GM18909 (cell line): ENCODE measurements around the gene RRAS.
"Not testable (repeated sequence)": the region's sequence is repeated elsewhere in the genome, so short reads cannot be mapped to it uniquely, and the experiment has no call there.

Experiments used
- ATAC-seq: cut with Tn5 transposase; IDR thresholded peaks from one replicate; pipeline ENCODE4 v1.9.1; 2021; ENCODE audit warnings: mild to moderate bottlenecking; ENCODE audit not compliant: unreplicated experiment, poor library complexity

The RRAS gene

DNA sequence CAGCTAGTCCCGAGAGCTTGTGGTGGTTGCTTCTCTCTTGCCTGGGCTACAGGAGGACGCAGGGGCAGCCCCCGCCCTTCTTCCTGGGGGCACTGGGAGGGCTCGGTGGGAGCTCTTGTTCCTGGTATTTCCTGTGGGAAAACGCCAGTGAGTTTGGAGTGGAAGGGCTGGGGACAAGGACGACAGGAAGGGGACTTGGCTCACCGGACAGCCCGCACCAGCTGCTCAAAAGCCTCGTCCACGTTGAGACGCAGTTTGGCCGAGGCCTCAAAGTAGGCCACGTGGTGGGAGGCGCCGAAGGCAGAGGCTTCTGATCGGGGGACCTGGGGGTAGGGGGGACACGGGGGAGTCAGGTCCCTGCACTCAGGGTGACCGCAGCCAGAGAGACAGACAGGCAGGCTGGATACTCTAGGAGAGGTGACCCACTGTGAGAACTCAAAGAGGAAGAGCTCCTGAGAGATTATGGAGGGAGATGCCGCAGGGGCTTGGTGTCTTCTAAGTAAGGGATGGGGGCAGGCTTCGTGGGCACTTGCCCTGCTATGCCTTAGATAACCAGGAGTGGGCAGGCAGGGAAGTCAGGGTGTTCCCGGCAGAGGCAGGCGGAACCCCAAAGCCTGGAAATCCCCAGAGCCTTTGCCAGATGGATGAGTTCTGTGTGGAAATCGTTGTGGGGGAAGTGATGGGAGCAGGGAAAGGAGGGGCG, 4.3 kb downstream of the RRAS start:
- no peak for ATAC-seq

GRCh38 chr19:49633273-49633672, 6.7 kb downstream of the RRAS start:
- not testable (repeated sequence) for ATAC-seq

- ATAC-seq: no peak
Observed at GRCh38 chr19:49632576-49632975, 7.4 kb downstream of the RRAS start.

- no peak for ATAC-seq
Observed at GRCh38 chr19:49631610-49632192, 8.2 kb downstream of the RRAS start.

GRCh38 chr19:49631014-49631588, 8.8 kb downstream of the RRAS start:
- ATAC-seq: no peak

DNA sequence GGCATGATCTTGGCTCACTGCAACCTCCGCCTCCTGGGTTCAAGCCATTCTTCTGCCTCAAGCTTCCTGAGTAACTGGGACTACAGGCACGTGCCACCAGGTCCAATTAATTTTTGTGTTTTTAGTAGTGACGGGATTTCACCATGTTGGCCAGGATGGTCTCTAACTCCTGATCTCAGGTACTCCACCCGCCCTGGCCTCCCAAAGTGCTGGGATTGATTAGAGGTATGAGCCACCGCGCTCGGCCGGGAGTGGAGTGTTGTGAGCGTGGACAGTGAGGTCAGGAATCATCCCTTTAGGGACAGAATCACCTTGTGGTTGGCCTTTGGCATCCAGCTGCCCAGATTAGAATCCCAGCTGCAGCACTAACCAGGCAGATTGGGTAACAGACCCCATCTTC, 10.3 kb downstream of the RRAS start:
- no peak for ATAC-seq

GRCh38 chr19:49626226-49626625, 13.7 kb downstream of the RRAS start:
- no peak for ATAC-seq

DNA sequence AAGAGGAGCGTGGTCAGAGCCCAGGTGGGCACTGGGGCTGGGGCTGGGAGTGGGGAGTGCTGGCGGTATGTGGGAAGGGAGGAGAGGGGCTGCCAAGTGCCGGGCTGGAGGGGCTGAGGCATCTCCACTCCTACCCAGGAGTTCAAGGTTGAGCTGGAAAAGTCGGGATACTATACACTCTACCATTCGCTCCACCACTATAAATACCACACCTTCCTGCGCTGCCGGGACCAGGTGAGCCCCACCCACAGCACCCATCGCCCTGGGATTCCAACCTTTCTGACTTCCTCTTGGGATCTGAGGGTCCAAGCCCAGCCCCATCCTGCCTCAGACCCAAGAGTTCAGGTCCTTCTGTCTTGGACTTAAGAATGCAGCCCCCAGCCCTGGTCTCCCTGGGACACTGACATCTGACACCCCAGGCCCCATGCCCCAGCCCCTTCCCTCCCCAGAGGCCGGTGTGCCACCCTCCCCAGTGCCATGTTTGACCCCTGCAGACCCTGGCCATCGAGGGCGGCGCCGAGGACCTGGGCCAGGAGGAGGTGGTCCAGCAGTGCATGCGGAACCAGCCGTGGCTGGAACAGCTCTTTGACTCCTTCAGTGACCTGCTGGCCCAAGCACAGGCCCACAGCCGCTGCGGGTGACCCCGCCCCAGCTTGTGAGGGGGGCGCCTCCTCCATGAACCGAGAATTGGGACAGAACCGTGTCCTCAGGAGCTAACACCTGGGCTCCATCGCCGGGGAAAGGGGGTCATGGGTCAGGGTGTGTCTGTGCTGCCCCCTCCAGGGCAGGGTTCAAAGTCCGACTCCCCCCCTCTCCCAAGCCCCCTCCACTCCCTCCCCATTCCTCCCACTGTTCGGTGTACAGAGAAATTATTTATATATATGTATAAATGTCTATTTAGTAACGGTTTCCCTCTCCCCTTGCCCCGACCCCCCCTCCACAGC, 14.7 kb downstream of the RRAS start:
- no peak for ATAC-seq

GRCh38 chr19:49617860-49618259, 22.1 kb downstream of the RRAS start:
- not testable (repeated sequence) for ATAC-seq

DNA sequence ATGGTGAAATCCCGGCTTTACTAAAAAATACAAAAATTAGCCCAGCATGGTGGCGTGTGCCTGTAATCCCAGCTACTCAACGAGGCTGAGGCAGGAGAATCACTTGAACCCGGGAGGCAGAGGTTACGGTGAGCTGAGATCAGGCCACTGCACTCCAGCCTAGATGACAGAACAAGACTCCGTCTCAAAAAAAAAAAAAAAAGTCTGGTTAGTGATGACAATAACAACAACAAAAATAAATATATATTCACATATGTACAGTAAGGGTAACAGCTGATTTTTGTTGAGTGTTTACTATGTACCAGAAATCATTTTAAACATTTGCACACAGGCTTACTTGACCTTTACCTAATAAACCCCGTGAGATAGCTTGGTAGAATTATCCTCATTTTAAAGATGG, 23.0 kb downstream of the RRAS start:
- no peak for ATAC-seq

DNA sequence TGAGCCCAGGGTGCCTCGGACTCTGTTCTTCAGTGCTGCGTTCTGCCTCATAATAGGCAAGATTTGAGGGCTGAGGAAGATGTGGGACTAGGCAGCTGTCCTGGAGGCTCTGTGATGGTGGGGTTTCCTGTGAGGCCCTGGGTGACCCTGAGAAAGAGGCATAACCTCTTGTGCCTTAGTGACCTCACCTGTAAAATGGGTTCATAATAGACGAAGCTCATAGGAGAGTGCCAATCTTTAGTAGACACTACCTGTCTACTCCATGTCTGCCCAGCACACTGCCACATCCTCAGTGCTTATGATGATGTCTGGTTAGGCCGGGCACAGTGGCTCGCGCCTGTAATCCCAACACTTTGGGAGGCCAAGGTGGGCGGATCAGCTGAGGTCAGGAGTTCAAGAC, 23.4 kb downstream of the RRAS start:
- ATAC-seq: no peak

DNA sequence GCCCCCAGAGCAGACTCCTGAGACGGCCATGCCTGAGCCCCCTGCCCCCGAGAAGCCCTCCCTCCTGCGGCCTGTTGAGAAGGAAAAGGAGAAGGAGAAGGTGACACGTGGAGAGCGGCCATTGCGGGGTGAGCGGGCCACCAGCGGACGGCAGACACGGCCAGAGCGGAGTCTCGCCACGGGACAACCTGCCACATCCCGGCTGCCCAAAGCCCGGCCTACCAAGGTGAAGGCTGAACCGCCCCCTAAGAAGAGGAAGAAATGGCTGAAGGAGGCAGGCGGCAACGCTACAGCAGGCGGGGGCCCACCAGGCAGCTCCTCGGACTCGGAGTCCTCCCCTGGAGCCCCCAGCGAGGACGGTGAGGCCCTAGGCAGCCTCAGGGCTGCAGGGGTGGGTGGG, 24.1 kb downstream of the RRAS start:
- no peak for ATAC-seq

DNA sequence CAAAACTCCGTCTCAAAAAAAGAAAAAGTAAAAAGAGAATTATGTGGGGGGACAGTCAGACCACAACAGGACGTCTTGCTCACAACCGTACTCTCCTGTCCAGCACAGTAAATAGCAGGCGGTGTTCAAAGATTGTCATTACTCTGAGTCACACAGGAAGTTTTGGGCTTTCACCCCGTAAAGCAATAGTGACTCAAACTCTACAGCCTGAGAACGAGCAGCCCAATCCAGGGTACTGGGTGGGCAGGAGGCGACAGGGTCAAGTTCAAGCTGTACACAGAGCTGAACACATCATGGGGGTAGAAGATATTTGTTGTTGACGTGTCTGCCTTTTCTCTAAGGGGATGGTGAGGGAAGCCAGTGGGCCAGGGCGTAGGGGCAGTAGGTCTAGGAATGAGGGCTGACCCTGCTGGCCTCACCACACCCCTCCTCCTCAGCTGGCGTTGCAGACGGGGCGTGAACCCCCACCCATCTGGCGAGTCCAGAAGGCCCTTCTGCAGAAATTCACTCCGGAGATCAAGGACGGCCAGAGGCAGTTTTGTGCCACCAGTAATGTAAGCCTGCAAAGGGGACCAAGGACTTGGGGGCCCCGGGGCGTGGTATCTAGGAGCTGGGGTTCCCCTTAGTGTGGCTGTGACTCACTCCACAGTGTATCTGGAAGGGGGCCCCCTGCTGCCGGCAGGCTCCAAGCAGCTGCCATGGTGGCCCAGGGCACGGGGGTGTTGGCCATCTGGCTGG, 25.7 kb downstream of the RRAS start:
- no peak for ATAC-seq

- no peak for ATAC-seq
Observed at GRCh38 chr19:49613374-49613773, 26.6 kb downstream of the RRAS start.

DNA sequence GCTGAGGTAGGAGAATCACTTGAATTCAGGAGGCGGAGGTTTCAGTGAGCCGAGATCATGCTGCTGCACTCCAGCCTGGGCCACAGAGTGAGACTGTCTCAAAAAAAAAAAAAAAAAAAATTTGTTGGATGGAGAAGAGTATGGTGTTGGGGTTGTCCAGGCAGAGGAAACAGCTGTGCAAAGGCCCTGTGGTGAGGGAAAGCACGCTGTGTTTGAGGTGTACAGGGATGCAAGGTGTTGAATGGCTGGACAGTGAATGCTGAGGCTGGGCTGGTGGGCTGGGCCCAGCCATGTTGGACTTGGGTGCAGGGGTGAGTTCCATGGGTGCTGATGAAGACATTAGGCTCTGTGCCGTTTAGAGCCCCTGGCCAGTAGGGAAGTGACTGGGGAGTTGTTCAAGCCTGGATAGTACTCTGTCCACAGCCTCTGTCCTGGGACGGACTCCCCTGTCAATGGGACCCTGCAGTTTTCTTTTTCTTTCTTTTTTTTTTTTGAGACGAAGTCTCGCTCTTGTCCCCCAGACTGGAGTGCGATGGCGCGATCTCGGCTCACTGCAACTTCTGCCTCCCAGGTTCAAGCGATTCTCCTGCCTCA, 30.3 kb downstream of the RRAS start:
- ATAC-seq: no peak

DNA sequence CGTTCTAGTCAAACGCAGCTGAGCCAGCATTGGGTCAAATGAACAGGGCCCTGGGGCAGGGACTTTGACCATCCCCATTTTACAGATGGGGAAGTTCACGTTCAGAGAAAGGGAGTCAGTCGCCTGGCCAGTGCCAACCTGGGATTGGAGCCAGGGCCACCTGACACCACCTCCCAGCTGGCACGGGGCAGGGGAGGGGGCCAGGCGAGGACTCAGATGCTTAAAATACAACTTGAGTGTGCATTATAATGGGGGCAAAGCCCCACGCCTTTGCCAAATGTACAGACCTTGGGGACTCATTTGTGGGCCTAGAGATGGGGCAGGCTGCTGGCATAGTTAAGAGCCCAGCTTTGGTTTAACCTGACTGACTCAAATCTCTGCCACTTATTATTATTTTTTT, 34.3 kb downstream of the RRAS start:
- no peak for ATAC-seq

DNA sequence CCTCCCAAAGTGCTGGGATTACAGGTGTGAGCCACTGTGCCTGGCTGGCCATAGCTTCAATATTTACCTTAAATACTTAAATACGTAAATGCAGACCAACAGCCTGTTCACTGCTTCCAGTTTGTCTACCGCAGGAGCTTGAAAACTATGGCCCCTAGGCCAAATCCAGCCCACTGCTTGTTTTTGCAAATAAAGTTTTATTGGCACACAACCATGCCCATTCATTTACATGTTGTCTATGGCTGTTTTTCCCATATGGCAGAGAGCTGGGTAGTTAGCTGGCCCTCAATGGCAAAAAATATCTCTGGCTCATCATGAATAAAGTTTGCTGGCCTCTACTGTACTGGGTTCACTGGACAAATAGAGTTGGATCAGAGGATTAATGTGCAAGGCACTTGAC, 37.1 kb downstream of the RRAS start:
- no peak for ATAC-seq

DNA sequence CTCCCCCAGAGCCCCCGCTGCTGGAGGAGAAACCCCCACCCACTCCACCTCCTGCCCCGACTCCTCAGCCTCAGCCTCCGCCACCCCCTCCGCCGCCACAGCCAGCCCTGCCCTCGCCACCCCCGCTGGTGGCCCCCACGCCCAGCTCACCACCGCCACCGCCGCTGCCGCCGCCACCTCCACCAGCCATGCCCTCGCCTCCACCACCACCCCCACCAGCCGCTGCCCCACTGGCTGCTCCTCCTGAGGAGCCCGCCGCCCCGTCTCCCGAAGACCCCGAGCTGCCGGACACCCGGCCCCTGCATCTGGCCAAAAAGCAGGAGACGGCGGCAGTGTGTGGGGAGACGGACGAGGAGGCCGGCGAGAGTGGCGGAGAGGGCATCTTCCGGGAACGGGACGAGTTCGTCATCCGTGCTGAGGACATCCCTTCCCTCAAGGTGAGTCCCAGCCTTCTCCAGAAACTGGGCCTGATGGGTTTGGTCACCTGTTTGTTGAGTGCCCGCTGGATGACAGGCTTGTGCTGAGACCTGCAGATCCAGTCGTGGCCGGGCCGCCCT, 38.4 kb downstream of the RRAS start:
- no peak for ATAC-seq
